GM12872 (cell line): Measurements from ENCODE around the gene SMARCC1.

Experiments used
- CTCF ChIP-seq: IDR thresholded peaks from 3 replicates; pipeline ENCODE4 v1.5.1; 2011; ENCODE audit warnings: low read depth, mild to moderate bottlenecking, low read length, moderate library complexity; ENCODE audit not compliant: insufficient read depth

The SMARCC1 gene

GRCh38 chr3:47803480-47804025 is 21.9 kb upstream of the SMARCC1 start:
- TF ChIP-seq CTCF, result no peak

GRCh38 chr3:47802734-47803479 is 21.2 kb upstream of the SMARCC1 start, which contains the start of gene DHX30:
TSS of gene DHX30 (plus strand) at chr3:47803138. CDS start at chr3:47810684, 7,546 bp downstream.
- TF ChIP-seq CTCF, result no peak

DNA sequence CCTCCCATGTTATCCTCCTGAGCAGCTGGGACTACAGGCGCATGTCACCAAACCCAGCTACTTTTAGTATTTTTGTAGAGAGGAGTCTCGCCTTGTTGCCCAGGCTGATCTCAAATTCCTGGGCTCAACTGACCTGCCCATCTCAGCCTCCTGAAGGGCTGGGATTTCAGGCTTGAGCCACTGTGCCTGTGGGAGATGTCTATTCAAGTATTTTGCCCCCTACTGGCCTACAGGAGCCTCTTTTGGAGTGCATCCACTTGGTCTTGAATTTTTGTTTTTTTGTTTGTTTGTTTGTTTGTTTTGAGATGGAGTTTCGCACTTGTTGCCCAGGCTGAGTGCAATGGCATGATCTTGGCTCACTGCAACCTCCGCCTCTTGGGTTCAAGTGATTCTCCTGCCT is 18.0 kb upstream of the SMARCC1 start:
- peak; percentile 69 for TF ChIP-seq CTCF

- no peak for TF ChIP-seq CTCF
These were observed 12.9 kb upstream of the SMARCC1 start for GRCh38 chr3:47794544-47794943.

- TF ChIP-seq CTCF, result no peak
These were observed 11.0 kb upstream of the SMARCC1 start for GRCh38 chr3:47792699-47793098.

- no peak for TF ChIP-seq CTCF
These were observed 9.6 kb upstream of the SMARCC1 start for GRCh38 chr3:47791193-47791855.

DNA sequence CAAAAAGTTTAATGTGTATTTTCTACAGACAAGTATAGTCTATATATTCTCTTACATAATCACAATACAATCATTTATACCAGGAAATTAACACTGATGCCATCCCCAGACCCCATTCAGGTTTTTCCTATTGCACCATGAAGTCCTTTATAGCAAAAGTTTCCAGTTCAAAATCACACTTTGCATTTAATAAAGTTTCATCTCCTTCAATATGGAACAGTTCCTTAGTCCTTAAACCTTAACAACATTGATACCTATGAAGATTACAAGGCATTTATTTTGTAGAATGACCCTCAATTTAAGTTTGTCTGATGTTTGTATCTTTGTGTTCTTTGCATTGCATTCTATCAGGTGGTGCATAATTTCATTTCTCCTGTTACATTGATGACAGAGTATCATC is 2.0 kb upstream of the SMARCC1 start:
- TF ChIP-seq CTCF, result no peak
